ENCODE results near the gene PDE7B.
"Not testable (repeated sequence)": the region's sequence is repeated elsewhere in the genome, so short reads cannot be mapped to it uniquely, and the experiment has no call there.

PDE7B gene

GRCh38 chr6:136209496-136209895 lies 358.0 kb downstream of the PDE7B start:
- DNase-seq: no peak

- no peak for DNase-seq
Measured at GRCh38 chr6:136210398-136211165, 359.1 kb downstream of the PDE7B start.

DNA sequence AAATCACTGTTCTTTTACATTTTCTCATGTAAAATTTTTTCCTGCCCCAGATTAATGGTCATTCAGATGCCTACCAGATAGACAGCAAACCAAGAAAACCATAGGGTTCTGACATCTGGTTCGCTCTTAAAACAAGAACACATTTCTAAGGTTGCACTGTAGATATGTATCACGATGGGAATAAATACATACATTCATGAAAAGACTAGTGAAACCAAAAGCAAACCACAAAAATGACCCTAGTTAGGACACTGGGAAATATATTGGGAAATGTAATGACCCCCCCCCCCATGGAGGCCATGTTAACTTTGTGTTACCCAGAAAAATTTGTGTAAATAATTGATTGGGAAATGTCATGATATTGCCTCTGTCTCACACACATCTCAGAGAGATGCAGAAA lies 361.1 kb downstream of the PDE7B start:
- no peak for DNase-seq

- DNase-seq: no peak
Measured at GRCh38 chr6:136213012-136213539, 361.6 kb downstream of the PDE7B start.

- DNase-seq: no peak
Measured at GRCh38 chr6:136213853-136214252, 362.4 kb downstream of the PDE7B start.

DNA sequence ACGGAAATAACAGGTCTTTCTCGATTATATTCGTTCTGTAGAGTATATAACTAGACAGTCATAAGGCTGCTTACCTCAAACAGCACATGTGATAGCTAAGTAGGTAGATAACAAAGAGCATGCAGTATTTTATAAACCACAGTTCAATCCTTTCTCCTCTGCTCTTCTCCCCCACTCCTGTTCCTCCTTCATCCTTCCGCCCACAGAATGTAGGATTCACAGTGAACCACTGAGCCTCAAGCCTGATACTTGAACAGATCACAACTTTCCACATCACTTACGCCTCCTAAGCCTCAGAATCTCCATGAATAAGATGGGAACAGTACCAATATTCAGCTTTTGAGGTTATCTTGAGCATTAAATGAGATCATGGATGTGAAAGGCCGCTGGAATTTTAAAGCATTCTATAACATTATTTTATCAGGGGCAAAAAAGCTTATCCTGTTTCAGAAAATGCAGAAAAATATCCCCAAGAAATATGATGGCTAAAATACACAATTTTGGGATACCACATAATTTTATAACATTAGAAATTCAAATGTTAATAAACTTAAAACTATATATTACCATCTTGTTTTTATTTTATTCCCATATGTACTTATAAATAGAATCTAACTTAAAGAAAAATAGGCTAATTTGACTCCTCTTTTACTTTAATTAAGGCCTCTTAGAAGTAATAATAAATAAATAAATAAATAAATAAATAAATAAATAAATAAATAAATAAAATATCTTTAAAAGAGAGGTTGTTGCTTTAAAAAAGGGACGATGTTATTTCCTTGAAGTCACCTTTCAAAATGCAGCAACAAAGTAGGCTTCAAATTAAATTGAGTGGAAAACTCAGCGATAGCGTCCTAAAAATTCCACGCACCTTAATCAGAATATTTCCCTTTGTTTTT lies 365.3 kb downstream of the PDE7B start:
- no peak for DNase-seq

- DNase-seq: not testable (repeated sequence)
Measured at GRCh38 chr6:136224974-136225373, 373.5 kb downstream of the PDE7B start.

- no peak for DNase-seq
Measured at GRCh38 chr6:136225496-136225895, 374.0 kb downstream of the PDE7B start.

DNA sequence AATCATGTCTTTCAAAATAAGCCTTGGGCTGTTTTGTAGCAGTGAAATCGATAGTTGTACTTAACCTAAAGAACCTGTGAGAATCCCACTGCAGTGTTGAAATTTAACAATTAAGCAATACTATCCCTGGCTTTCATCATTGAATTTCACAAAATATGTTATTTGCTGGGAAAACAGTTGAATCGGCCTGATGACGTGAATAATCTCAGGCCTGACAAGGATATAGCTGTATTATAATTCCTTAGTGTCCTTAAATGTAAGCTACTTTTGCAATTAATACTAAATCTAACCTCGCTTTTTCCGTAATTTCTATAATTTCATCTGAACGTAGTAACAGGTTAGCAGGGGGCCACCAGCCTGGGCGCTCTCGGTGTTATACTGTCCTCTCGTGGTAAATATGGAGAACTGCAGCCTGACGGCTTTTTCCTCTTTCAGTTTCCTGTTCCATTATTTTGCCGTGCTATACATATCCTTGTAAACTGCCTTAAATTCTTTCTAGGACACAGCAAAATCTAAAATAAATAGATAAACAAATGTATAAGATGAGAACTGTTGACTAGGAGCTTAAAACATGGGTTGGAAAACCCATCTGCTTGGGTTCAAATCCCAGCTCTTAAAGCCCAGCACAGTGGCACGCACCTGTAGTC lies 374.6 kb downstream of the PDE7B start:
- DNase-seq: peak; percentile 7

DNA sequence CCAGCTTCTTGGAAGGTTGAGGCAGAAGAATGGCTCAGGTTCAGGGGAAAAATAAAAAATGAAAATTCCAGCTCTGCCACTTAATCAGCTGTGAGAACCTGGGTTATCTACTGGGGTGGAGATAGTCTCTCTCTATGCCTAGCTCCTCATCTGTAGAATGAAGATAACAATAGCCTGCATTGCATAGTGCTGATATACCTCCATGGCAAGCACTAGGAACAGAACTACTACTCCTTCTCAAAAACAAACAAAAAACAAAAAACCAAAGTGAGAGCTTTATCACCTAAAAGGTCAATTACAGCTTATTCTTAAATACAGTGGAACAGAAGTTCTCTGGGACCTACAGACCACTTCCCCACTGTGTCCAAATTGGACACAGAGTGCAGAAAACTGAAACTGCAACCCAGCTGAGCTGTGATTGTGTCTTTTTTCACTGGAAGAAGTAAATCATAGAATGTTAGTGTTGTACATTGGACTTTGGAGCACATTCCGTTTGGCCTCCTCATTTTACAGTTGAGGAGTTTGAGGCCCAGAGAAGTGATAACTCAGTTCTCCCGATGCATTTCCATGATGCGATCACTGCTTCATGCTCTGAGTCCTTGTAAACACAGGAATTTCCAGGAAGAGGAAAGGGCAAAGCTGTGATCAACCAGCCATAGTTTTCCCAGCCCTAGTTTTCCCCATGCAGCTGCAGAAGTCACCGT lies 375.3 kb downstream of the PDE7B start:
- DNase-seq: no peak

- DNase-seq: peak; percentile 57
Measured at GRCh38 chr6:136228814-136229213, 377.3 kb downstream of the PDE7B start.

DNA sequence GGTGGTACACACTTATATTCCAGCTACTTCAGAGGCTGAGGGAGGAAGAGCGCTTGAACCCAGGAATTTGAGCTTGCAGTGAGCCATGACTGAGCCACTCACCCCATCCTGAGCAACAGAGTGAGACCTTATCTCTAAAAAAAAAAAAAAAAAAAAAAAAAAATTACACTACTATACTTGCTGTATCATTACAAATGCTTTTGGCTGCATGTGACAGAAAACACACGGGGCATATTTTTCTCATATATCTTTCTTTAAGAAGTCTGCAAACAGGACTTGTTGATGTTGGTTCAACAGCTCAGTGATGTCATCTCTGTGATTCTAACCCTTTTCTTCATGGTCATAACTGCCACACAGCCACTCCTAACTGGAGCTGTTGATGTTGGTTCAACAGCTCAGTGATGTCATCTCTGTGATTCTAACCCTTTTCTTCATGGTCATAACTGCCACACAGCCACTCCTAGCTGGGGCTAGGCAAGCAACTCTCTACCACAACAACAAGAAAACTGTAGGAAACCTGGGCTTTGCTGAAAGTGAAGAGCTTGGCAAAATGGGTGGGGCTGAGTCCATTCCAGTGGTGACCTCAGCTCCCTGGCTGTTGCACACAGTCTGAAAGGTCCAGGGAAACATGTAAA lies 378.8 kb downstream of the PDE7B start:
- DNase-seq: no peak

- DNase-seq: no peak
Measured at GRCh38 chr6:136232701-136233100, 381.2 kb downstream of the PDE7B start.

GRCh38 chr6:136235233-136235564 lies 383.7 kb downstream of the PDE7B start:
- no peak for DNase-seq

- DNase-seq: no peak
Measured at GRCh38 chr6:136236466-136237293, 385.2 kb downstream of the PDE7B start.

GRCh38 chr6:136244061-136244616 lies 392.6 kb downstream of the PDE7B start:
- no peak for DNase-seq

Measured in SIG-M5 (cell line).